HEK293T (cell line): ENCODE results near the gene PRAC1.

Experiments used
- BHLHE40 ChIP-seq: fragments of 450-650 bp; IDR thresholded peaks from 2 replicates; pipeline ENCODE4 v1.6.1; 2016; ENCODE audit warnings: mild to moderate bottlenecking, moderate library complexity, borderline replicate concordance
- ELF4 ChIP-seq: fragments of 450-650 bp; IDR thresholded peaks from 2 replicates; pipeline ENCODE4 v1.6.1; 2017; ENCODE audit warnings: antibody characterized with exemption
- FOXA1 ChIP-seq: fragments of 450-650 bp; IDR thresholded peaks from 2 replicates; pipeline ENCODE4 v1.6.1; 2016; ENCODE audit warnings: mild to moderate bottlenecking
- FOXM1 ChIP-seq: fragments of 450-650 bp; IDR thresholded peaks from 2 replicates; pipeline ENCODE4 v1.6.1; 2017; ENCODE audit warnings: mild to moderate bottlenecking, borderline replicate concordance
- HDGF ChIP-seq: fragments of 450-650 bp; IDR thresholded peaks from 2 replicates; pipeline ENCODE4 v1.6.1; 2017; ENCODE audit warnings: antibody characterized with exemption, borderline replicate concordance
- L3MBTL2 ChIP-seq: fragments of 450-650 bp; conservative IDR thresholded peaks from 2 replicates; pipeline ENCODE4 v1.6.1; 2016; ENCODE audit warnings: mild to moderate bottlenecking
- SP1 ChIP-seq: fragments of 450-650 bp; IDR thresholded peaks from 2 replicates; pipeline ENCODE4 v1.6.1; 2017
- SUZ12 ChIP-seq: fragments of 450-650 bp; IDR thresholded peaks from 2 replicates; pipeline ENCODE4 v1.6.1; 2016; ENCODE audit warnings: mild to moderate bottlenecking
- TARDBP ChIP-seq: fragments of 450-650 bp; IDR thresholded peaks from 2 replicates; pipeline ENCODE4 v1.6.1; 2016

GRCh38 chr17:48729335-48730239 lies 7.3 kb upstream of the PRAC1 start:
- no peak for TF ChIP-seq SP1
- no peak for TF ChIP-seq TARDBP
- no peak for TF ChIP-seq ELF4
- no peak for TF ChIP-seq SUZ12
- TF ChIP-seq HDGF, result no peak
- no peak for TF ChIP-seq FOXM1
- no peak for TF ChIP-seq FOXA1
- no peak for TF ChIP-seq BHLHE40
- no peak; the same call in 1 of the 2 replicates for TF ChIP-seq L3MBTL2
